NCI-H2196 treated with DMSO at 0.1 percent for 48 hours (cell line): ENCODE results near the gene GRM1.

Experiments
- DNase-seq: peaks from one replicate; lab custom pipeline; 2025; ENCODE audit not compliant: unreplicated experiment; lab: John Stamatoyannopoulos, UW

Gene GRM1

GRCh38 chr6:146441907-146442306, 413.0 kb downstream of the GRM1 start:
- no peak for DNase-seq

- no peak for DNase-seq
These were observed 415.3 kb downstream of the GRM1 start for GRCh38 chr6:146444189-146444588.

DNA sequence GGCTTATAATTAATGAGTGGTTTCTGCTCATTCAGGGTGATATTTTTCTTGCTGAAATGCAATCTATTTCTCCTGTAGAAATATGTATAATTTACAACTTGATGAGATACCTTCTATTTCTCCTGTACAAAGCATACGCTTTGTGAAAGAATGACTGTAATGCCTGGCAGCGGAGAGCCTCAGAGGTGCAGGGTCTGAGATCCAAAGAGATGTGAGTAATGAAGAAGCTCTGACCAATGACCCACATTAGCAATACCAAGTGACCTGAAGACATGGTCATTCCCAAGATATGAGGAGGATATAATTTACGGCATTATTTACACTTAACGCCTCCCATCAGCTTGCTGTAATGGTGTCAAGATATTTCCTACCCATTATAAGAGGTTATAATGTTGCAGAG, 416.4 kb downstream of the GRM1 start:
- no peak for DNase-seq

- no peak for DNase-seq
These were observed 428.0 kb downstream of the GRM1 start for GRCh38 chr6:146456886-146457285.

DNA sequence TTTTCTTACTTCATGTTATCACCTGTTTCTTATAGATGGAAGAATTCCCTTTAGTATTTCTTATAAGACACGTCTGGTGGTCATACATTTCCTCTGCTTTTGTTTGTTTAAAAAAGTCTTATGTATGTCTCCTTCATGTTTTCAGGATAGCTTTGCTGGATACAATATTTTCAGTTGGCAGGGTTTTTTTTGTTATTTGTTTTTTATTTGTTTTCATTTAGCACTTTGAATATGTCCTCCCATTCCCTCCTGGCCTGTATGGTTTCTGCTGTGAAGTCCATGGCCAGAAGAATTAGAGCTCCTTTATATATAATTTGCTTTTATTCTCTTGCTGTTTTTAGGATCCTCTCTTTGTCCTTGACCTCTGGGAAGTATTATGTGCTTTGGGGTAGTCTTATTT, 432.1 kb downstream of the GRM1 start:
- DNase-seq: no peak

DNA sequence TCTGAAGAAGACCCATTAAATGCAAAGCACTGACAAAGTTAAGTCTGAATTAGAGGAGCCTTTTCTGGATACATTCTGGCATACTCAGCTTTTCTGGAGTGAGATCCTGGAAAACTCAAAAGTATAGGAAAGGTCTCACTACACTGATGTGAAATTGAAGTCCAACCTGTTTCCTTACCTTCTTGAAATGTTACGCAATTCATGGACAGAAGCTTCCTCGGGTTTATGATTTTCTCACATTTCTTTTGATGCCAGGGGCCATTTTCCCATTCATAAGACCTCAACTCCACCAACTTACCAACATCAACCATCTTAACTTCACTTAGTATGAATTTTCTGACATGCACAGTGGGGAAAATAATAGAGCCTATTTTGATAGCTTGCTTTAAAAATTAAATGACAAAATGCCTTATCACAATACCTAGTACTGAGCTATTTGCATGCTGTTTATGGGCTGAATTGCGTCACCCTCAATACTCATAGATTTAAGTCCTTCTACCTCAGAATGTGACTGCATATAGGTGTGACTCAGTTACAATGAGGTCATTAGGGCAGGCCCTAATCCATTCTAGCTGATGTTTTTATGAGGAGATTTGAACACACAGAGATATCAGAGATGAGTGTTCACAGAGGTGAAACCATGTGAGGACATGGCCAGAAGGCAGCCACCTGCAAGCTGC, 441.4 kb downstream of the GRM1 start:
- DNase-seq: no peak

DNA sequence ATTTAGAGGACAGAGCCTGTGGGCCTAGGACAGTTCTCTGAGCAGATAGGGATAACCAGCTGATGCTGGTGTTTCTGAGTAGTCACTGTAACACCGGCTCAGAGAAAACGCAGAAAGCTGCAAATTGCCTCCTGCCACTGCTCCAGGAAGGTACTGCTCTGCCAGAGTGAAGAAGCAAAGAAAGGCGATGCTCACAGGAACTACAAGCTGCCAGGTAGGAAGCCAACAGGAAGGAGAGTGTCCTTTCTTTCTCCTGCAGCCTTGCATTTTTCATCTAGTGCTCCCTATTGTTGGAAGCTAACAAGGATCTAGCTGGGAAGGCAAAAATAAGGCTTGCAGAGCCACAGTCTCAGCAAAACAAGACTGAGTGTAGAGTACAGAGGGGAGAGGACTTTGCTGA, 444.1 kb downstream of the GRM1 start:
- DNase-seq: no peak

DNA sequence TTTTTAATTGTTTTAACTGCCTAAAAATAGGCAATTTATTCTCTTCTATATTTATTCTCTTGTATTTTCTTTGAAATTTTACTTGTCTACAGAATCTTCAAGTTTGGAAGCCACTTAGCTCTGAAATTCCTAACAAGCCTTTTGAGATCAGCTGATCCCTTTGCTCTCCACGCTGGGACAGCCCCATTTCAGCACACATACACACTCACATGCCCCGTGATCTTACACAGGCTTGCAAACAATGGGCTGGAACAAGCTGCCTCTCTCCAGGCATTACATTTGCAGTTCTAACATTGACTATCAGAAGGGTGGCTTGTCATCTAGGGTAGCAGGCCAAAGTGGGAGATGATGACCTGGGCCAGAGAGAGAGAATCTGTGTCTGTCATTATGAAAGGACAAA, 452.7 kb downstream of the GRM1 start:
- no peak for DNase-seq

- no peak for DNase-seq
These were observed 455.5 kb downstream of the GRM1 start for GRCh38 chr6:146484411-146484810.
